ENCODE results near the gene C1orf21. TPM values are rescaled to one million over a fixed set of nuclear protein-coding genes. Genes with fewer than 3 reads are reported as not detected.

The C1orf21 gene
- total RNA-seq, 1 experiment from 2014 or later = 15.0 TPM

- DNase-seq (ENCODE audit: low read depth) = no peak
Observed at GRCh38 chr1:184387069-184387475, 243 bp downstream of the C1orf21 start.

DNA sequence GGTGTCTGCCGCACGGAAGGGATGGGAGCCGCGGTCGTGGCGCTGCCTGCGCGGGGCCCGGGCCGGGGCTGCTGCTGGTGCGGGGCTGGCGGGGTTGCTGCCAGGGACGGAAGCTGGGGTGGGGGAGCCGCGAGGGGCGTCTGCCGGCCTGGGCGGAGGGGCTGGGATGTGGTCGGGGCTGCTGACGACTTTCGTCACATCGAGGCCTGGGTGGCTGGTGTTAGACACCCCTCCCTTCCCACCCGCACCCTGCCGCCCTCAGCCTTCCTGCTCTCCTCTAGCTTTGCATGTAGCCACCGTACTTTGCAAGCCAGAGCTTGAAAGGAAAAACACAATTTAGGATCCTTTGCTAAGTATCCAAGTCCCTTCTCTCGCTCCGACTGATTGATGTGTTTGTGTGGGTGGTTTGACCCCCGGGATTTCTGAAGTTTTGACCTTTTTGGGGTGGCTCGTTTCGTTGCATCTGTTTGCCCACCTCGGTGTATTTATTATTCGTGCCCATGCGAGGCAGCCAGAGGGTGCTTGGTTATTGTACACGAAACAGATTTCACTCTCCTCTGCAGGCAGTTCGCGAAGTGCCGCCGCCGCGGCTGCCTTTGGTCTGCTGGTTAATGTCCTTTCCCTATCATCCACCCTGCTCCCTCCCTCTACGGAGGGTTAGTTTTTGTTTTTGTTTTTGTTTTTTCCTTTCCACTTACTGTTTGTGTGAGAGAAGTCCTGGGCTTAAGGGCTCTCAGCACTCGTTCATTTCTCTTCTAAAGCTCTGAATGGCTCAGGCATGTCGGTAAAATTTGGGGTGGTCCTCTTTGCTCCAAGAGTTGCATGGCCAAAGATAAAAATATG is 868 bp downstream of the C1orf21 start:
- peak; percentile 24 for DNase-seq (ENCODE audit: low read depth)

- DNase-seq (ENCODE audit: low read depth) = peak; percentile 91
Observed at GRCh38 chr1:184388319-184388889, 1.6 kb downstream of the C1orf21 start.

DNA sequence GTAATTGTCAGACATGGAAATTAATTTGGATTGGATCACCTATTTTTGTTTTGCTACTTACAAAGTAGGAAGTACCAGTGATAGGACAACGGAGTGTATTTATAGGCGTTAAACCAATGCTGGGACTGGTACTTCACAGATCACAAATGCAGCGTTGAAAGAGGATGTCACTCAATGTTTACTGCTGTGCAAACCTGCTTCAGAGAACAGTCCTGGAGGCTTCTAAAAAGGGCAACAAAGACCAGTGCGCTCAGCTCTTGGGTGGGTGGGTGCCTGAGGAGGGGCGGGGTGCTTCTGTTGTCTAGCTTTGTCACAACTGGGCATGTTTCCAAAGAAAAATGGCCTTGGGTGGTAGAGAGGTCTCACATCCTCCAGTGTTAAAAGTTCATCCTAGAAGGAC is 2.1 kb downstream of the C1orf21 start:
- DNase-seq (ENCODE audit: low read depth) = no peak

GRCh38 chr1:184389446-184389845 is 2.6 kb downstream of the C1orf21 start:
- DNase-seq (ENCODE audit: low read depth) = no peak

- no peak for DNase-seq (ENCODE audit: low read depth)
Observed at GRCh38 chr1:184390889-184391288, 4.1 kb downstream of the C1orf21 start.

DNA sequence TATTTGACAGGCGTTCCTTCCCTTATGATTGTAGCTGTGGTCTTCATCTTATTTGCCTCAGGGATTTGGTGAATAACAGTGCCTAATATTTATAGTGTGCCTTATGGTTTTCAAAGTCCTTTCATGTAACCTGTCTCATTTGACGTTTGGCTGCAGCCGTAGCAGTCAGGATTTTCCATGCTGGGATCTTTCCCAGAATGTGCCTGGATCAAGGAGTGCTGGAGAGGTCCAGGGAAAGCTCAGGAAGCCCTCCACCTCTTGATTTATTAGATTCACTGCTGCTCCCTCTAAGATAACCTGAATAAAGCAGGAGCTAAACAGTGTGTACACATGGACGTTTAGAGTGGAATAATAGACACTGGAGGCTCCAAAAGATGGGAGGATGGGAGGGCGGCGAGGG is 5.2 kb downstream of the C1orf21 start:
- DNase-seq (ENCODE audit: low read depth) = no peak

- DNase-seq (ENCODE audit: low read depth) = no peak
Observed at GRCh38 chr1:184392779-184393522, 6.1 kb downstream of the C1orf21 start.

- no peak for DNase-seq (ENCODE audit: low read depth)
Observed at GRCh38 chr1:184393962-184394361, 7.1 kb downstream of the C1orf21 start.

DNA sequence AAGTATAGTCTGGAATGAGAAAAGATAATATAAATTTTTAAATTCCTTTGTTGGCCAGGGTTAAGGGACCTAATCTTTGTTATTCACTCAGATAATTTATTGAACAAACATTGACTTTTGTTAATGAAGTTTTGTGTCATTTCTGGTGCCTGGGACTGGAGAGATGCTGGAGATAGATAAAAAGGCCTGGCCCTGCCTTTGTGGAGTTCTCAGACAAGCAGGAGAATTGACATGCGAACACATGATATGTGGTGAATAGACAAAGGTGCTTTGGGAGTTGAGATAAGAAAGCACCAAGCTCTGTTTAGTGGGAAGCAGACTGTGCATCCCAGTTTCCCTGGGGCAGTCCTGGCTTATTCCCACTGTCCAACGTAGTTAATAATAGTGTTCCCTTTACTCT is 8.5 kb downstream of the C1orf21 start:
- DNase-seq (ENCODE audit: low read depth) = no peak

DNA sequence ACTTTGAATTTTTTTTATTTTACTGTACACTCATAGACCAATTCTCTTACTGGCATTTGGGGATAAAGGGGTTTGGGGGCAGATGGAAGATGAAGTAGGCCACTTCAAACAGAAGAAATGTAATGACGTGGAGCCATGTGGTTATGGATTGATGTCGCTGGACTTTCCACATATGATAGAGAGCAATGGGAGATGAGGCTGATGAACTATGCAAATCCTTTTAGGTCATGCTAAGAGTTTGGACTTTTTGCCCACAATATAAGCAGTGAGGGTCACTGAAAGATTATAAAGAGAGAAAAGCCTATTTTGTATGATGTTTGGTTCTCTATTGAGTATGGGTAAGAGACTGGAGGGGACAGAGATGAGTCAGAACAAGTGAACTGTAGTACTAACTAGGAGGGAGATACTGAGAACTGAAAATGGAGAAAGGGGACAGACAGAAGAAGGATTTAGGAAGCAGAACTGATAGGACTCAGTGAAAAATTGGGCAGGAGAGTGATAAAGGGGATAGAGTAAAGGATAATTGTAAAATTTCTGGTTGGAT is 9.2 kb downstream of the C1orf21 start:
- DNase-seq (ENCODE audit: low read depth) = no peak

DNA sequence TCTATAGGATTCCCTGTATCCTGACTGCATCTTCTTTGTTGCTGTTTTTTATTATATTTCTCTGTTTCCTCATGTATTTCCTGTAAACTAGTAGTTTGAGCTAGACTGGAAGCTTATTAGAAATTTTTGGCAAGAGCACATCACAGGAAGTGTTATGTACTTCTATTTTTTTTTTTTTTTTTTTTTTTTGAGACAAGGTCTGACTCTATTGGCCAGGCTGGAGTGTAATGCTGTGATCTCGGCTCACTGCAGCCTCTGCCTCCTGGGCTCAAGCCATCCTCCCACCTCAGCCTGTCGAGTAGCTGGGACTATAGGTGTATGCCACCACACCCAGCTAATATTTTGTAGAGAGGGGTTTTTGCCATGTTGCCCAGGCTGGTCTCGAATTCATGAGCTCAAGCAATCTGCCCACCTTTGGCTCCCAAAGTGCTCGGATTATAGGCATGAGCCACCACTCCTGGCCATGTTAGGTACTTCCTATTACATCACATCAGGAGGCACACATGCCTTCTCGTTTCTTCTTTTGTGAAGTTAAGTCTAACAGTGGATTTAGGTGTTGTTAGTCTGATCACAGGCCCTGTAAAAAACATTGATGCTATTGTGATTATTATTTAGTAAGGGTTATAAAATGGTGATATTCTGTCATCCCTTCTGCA is 12.5 kb downstream of the C1orf21 start:
- no peak for DNase-seq (ENCODE audit: low read depth)

GRCh38 chr1:184403961-184404726 is 17.3 kb downstream of the C1orf21 start:
- no peak for DNase-seq (ENCODE audit: low read depth)

GRCh38 chr1:184404727-184405027 is 17.8 kb downstream of the C1orf21 start:
- no peak for DNase-seq (ENCODE audit: low read depth)

DNA sequence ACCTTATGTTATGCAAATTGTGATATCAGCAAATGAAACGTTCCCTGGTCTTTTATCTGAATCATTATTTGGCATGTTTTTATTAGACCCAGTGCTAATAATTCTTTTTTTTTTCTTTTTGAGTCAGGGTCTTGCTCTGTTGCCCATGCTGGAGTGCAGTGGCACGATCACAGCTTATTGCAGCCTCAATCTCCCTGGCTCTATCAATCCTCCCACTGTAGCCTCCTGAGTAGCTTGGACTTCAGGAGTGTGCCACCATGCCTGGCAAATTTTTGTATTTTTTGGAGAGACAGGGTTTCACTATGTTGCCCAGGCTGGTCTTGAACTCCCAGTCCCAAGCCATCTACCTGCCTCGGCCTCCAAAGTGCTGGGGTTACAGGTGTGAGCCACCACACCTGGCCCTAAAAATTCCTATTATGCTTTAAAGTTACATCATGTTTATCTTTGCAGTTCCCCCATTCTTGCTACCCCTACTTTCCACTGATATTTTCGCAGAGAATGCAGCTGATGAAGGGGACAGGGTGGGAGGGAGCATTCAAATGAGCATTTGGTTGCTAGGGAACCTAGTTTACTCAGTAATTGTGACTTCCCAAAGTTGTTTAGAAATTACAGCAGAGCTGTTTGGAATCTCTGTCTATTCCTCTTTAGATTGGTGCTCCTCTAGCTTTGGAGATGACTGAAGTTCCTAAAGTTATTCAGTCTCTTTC is 18.4 kb downstream of the C1orf21 start:
- no peak for DNase-seq (ENCODE audit: low read depth)

GRCh38 chr1:184405801-184406142 is 18.9 kb downstream of the C1orf21 start:
- no peak for DNase-seq (ENCODE audit: low read depth)

DNA sequence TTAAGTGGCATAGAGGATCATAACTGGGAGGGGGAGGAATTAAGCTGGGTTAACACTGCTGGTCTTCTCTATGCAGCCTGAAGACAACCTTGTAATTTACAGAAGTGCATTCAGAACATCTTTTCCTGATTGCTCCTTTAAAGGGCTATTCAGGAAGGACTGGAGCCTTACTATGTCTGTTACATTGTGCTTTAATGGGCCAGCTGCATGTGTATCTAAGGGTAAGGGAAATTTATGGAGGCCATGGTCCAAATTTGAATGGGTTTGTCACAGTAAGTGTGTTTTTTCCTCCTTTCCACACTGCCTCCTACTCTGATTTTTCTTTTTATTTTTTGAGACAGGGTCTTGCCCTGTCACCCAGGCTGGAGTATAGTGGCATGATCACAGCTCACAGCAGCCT is 19.6 kb downstream of the C1orf21 start:
- no peak for DNase-seq (ENCODE audit: low read depth)

- no peak for DNase-seq (ENCODE audit: low read depth)
Observed at GRCh38 chr1:184407816-184408510, 21.1 kb downstream of the C1orf21 start.

DNA sequence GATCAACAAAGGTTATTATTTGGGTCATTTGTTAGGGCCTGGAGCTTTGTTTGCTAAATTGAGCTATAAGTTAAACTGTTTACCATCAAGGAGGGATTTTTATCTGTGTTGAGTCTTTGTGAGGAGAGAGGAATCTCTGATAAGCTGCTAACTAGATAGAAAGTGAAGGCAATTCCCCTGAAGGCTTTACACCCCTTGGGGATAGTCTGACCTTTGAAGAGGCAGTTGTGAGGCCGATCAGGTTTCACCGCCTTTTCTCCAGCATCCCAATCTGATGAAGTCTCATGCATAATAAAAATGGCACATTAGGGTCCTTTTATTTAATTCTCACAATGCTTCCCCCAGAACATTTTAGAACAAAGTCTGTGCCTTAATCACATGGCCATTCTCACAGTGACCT is 21.8 kb downstream of the C1orf21 start:
- DNase-seq (ENCODE audit: low read depth) = no peak

- DNase-seq (ENCODE audit: low read depth) = peak; percentile 33
Observed at GRCh38 chr1:184409011-184409410, 22.2 kb downstream of the C1orf21 start.

Data from HT1080 (cell line).